Amniotic epithelial cell (primary cell): ENCODE results near the gene STMN3.
"Not testable (repeated sequence)": the region's sequence is repeated elsewhere in the genome, so short reads cannot be mapped to it uniquely, and the experiment has no call there.

Source experiments
- DNase-seq: peaks from one replicate; pipeline ENCODE4 v3.0.0-alpha.2; 2010; ENCODE audit warnings: low read depth

Gene STMN3

GRCh38 chr20:63678667-63679465, 25.6 kb upstream of the STMN3 start:
- no peak for DNase-seq

- DNase-seq = no peak
Observed at GRCh38 chr20:63678071-63678470, 24.8 kb upstream of the STMN3 start.

GRCh38 chr20:63675681-63676368, 22.6 kb upstream of the STMN3 start:
- no peak for DNase-seq

- no peak for DNase-seq
Observed at GRCh38 chr20:63673951-63674350, 20.7 kb upstream of the STMN3 start.

GRCh38 chr20:63672666-63673065, 19.4 kb upstream of the STMN3 start:
- DNase-seq = no peak

- DNase-seq = not testable (repeated sequence)
Observed at GRCh38 chr20:63671695-63672094, 18.5 kb upstream of the STMN3 start.

GRCh38 chr20:63668351-63668750, 15.1 kb upstream of the STMN3 start:
- no peak for DNase-seq

- no peak for DNase-seq
Observed at GRCh38 chr20:63667858-63668257, 14.6 kb upstream of the STMN3 start.

GRCh38 chr20:63665708-63666107, 12.5 kb upstream of the STMN3 start:
- no peak for DNase-seq

- peak; percentile 87 for DNase-seq
Observed at GRCh38 chr20:63664861-63665594, 11.8 kb upstream of the STMN3 start.

GRCh38 chr20:63664143-63664851, 11.1 kb upstream of the STMN3 start:
- no peak for DNase-seq

- no peak for DNase-seq
Observed at GRCh38 chr20:63663332-63664066, 10.3 kb upstream of the STMN3 start.

- no peak for DNase-seq
Observed at GRCh38 chr20:63662813-63663189, 9.6 kb upstream of the STMN3 start.

- no peak for DNase-seq
Observed at GRCh38 chr20:63661959-63662812, 9.0 kb upstream of the STMN3 start.

- DNase-seq = no peak
Observed at GRCh38 chr20:63661108-63661507, 7.9 kb upstream of the STMN3 start.

GRCh38 chr20:63660622-63661021, 7.4 kb upstream of the STMN3 start:
- no peak for DNase-seq

GRCh38 chr20:63660174-63660573, 7.0 kb upstream of the STMN3 start:
- not testable (repeated sequence) for DNase-seq

- DNase-seq = no peak
Observed at GRCh38 chr20:63659370-63659769, 6.1 kb upstream of the STMN3 start.

GRCh38 chr20:63658749-63659187, 5.5 kb upstream of the STMN3 start:
- peak; percentile 47 for DNase-seq

- DNase-seq = peak; percentile 90
Observed at GRCh38 chr20:63657937-63658748, 4.9 kb upstream of the STMN3 start, which contains the start of gene RTEL1. Gene RTEL1 (plus strand): TSS chr20:63658312. CDS start chr20:63659403, 1,091 bp downstream.
